Mesenchymal stem cell (in vitro differentiated cells and primary cell): ENCODE measurements around the gene ZNF692.
A peak's percentile ranks its signal among the peaks of the same experiment; 100 is the strongest.
"Not testable (repeated sequence)": the region's sequence is repeated elsewhere in the genome, so short reads cannot be mapped to it uniquely, and the experiment has no call there.

Experiments used
- DNase-seq: peaks from one replicate; pipeline ENCODE4 v3.0.0-alpha.2; 2013
- H2AFZ ChIP-seq: one replicate; pipeline ENCODE4 v1.6.1; 2013; ENCODE audit warnings: low read depth, mild to moderate bottlenecking, control low read depth, inconsistent platforms, low read length, moderate library complexity
- H2AK5ac ChIP-seq: 2 replicates; pipeline ENCODE4 v1.6.1; 2013; ENCODE audit warnings: low read length, moderate library complexity, mild to moderate bottlenecking, inconsistent platforms; ENCODE audit not compliant: severe bottlenecking
- H2BK120ac ChIP-seq: one replicate; pipeline ENCODE4 v1.6.1; 2013; ENCODE audit warnings: low read depth, mild to moderate bottlenecking, inconsistent platforms, low read length, moderate library complexity
- H2BK12ac ChIP-seq, 2 experiments: one replicate each; pipeline ENCODE4 v1.6.1; 2013; ENCODE audit warnings: inconsistent platforms in 2 of 2, low read length in 2 of 2, mild to moderate bottlenecking in 2 of 2, moderate library complexity in 2 of 2, control low read depth in 1 of 2
- H2BK15ac ChIP-seq: one replicate; pipeline ENCODE4 v1.6.1; 2013; ENCODE audit warnings: mild to moderate bottlenecking, low read depth, inconsistent platforms; ENCODE audit not compliant: poor library complexity, severe bottlenecking
- H2BK5ac ChIP-seq: 2 replicates; pipeline ENCODE4 v1.6.1; 2013; ENCODE audit warnings: low read depth, mild to moderate bottlenecking, low read length, control low read depth, inconsistent platforms; ENCODE audit not compliant: poor library complexity, severe bottlenecking
- H3K14ac ChIP-seq, 2 experiments: one replicate each; pipeline ENCODE4 v1.6.1; 2013; ENCODE audit warnings: inconsistent platforms in 2 of 2, low read length in 2 of 2, control low read depth in 1 of 2, mild to moderate bottlenecking in 1 of 2, moderate library complexity in 1 of 2
- H3K18ac ChIP-seq, 2 experiments: one replicate each; pipeline ENCODE4 v1.6.1; 2013; ENCODE audit warnings: inconsistent platforms in 2 of 2, low read length in 2 of 2, control low read depth in 1 of 2, low read depth in 1 of 2, mild to moderate bottlenecking in 1 of 2
- H3K23ac ChIP-seq, 2 experiments: one replicate each; pipeline ENCODE4 v1.6.1; 2013; ENCODE audit warnings: inconsistent platforms in 2 of 2, low read length in 2 of 2, mild to moderate bottlenecking in 2 of 2, moderate library complexity in 2 of 2, control low read depth in 1 of 2
- H3K27ac ChIP-seq: 2 replicates; pipeline ENCODE4 v1.5.1; 2013; ENCODE audit warnings: mild to moderate bottlenecking, moderate library complexity, low read length, control low read depth, inconsistent platforms; ENCODE audit not compliant: poor library complexity, severe bottlenecking
- H3K27me3 ChIP-seq, 2 experiments: 2 replicates each; pipeline versions ENCODE4 v1.6.1 to v1.7.0; 2013; ENCODE audit warnings: low read length in 2 of 2, mild to moderate bottlenecking in 2 of 2, moderate library complexity in 2 of 2, control low read depth in 1 of 2, inconsistent platforms in 1 of 2; ENCODE audit not compliant: control insufficient read depth in 1 of 2, insufficient read depth in 1 of 2
- H3K36me3 ChIP-seq, 2 experiments: 2 replicates each; pipeline versions ENCODE4 v1.6.1 to v1.7.0; 2013; ENCODE audit warnings: low read length in 2 of 2, control low read depth in 1 of 2, inconsistent platforms in 1 of 2, low read depth in 1 of 2, mild to moderate bottlenecking in 1 of 2; ENCODE audit not compliant: insufficient read depth in 2 of 2, control insufficient read depth in 1 of 2
- H3K4ac ChIP-seq, 2 experiments: one replicate each; pipeline ENCODE4 v1.6.1; 2013; ENCODE audit warnings: inconsistent platforms in 2 of 2, low read length in 2 of 2, mild to moderate bottlenecking in 2 of 2, moderate library complexity in 2 of 2, control low read depth in 1 of 2, low read depth in 1 of 2
- H3K4me1 ChIP-seq: 2 replicates; pipeline ENCODE4 v1.6.1; 2013; ENCODE audit warnings: low read depth, low read length, control low read depth; ENCODE audit not compliant: control insufficient read depth, insufficient read depth
- H3K4me2 ChIP-seq: 2 replicates; pipeline ENCODE4 v1.6.1; 2013; ENCODE audit warnings: low read length, mild to moderate bottlenecking, inconsistent platforms; ENCODE audit not compliant: poor library complexity, severe bottlenecking
- H3K4me3 ChIP-seq, 2 experiments: 2 replicates each; pipeline versions ENCODE4 v1.5.1 to v1.7.0; 2013; ENCODE audit warnings: low read length in 2 of 2, mild to moderate bottlenecking in 2 of 2, control low read depth in 1 of 2, low read depth in 1 of 2; ENCODE audit not compliant: insufficient read depth in 1 of 2
- H3K79me1 ChIP-seq: replicated peaks from 2 replicates; pipeline ENCODE4 v1.6.1; 2013; ENCODE audit warnings: mild to moderate bottlenecking, control low read depth, low read length, inconsistent platforms; ENCODE audit not compliant: poor library complexity, severe bottlenecking
- H3K9ac ChIP-seq: 2 replicates; pipeline ENCODE4 v1.7.0; 2013; ENCODE audit warnings: mild to moderate bottlenecking, low read length, moderate library complexity
- H3K9me3 ChIP-seq: 2 replicates; pipeline ENCODE4 v1.7.0; 2013; ENCODE audit warnings: mild to moderate bottlenecking, low read length; ENCODE audit not compliant: control insufficient read depth
- H4K8ac ChIP-seq: one replicate; pipeline ENCODE4 v1.6.1; 2013; ENCODE audit warnings: inconsistent platforms, mild to moderate bottlenecking, low read length, moderate library complexity
- H4K91ac ChIP-seq: one replicate; pipeline ENCODE4 v1.6.1; 2013; ENCODE audit warnings: mild to moderate bottlenecking, low read length, inconsistent platforms
- WGBS: methylation state at CpG from one replicate; pipeline ENCODE4 v1.1.7; 2013; ENCODE audit warnings: mixed read lengths; 5-methylcytosine and 5-hydroxymethylcytosine counted together

The ZNF692 gene

DNA sequence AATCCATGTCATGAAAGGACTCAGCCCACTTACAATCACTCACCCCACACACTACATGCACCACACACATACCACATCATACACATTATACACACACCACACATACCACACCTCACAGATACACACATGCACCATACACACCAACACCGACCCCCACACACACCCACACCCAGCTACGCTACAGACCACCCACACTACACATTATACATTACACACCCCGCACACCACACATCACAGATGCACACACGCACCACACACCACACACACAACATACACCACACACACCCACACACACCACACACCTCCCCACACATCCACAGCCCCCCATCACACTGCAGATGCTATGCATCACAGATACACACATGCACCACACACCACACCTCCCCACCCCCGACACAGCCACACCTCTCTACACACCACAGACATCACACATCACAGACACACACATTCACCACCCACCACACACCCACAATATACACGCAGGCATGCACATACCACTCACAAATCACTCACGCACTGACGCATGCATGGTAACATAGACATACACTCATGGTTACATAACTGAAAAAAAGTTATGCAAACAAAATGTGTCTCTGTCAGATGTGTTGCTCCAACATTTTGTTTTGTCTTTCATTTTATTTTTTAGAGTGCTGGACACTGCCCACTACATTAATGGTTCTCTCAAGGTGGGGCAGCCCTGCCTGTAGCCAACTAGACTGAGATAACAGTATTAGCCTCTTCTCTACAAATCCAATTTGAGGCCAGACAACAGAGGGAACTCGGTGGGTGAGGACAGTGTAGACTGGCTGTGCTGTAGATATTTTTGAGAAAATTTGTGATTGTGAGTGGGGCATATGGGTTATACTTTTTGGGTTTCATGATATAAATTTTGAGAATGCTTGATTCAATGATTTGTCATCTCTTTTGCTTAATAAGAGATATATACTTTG is 31.9 kb upstream of the ZNF692 start:
- Histone ChIP-seq H3K9me3 (no peaks in the 10 kb centered on the region), H3K9ac (no peak overlapping the region), H3K4me3 (no peak overlapping the region), H3K4me2 (no peak overlapping the region), H2AFZ (no peak overlapping the region), H2BK15ac (no peak overlapping the region), H4K8ac (no peak overlapping the region), H3K23ac (no peak overlapping the region), H2AK5ac (no peak overlapping the region), H4K91ac (no peak overlapping the region), H2BK12ac (no peak overlapping the region), H3K14ac (peak overlapping the region in 1 of 2 experiments; percentile 37), H3K27me3 (peaks cover 5 to 18% of the 10 kb centered on the region in 2 experiments), H3K4ac (no peak overlapping the region), H3K18ac (no peak overlapping the region), H3K4me1 (peaks cover 3% of the 10 kb centered on the region), H3K36me3 (no peaks in the 10 kb centered on the region), H3K27ac (no peak overlapping the region), H2BK120ac (no peak overlapping the region), H2BK5ac (no peak overlapping the region), H3K79me1 (no peaks in the 10 kb centered on the region)
- DNase-seq, result no peak
- 91% methylated on average over 9 of the region's 9 CpGs for WGBS

DNA sequence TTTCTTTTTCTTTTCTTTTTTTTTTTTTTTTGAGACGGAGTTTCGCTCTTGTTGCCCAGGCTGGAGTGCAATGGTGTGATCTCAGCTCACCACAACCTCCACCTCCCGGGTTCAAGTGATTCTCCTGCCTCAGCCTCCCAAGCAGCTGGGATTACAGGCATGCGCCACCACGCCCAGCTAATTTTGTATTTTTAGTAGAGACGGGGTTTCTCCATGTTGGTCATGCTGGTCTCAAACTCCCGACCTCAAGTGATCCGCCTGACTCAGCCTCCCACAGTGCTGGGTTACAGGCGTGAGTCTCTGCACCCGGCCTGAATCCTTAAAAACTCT is 31.0 kb upstream of the ZNF692 start:
- not testable (repeated sequence) for H4K8ac ChIP-seq, H3K4me1 ChIP-seq, H3K4me3 ChIP-seq, H3K4me2 ChIP-seq, H3K18ac ChIP-seq, H2BK12ac ChIP-seq, H2AFZ ChIP-seq, H3K23ac ChIP-seq, H3K4ac ChIP-seq, H3K14ac ChIP-seq, H2BK15ac ChIP-seq, H2BK5ac ChIP-seq, H3K27ac ChIP-seq, H4K91ac ChIP-seq, H3K9ac ChIP-seq, H3K79me1 ChIP-seq, H3K9me3 ChIP-seq, H3K36me3 ChIP-seq, H2BK120ac ChIP-seq, DNase-seq, H2AK5ac ChIP-seq
- H3K27me3 ChIP-seq, result peaks cover 4 to 13% of the 10 kb centered on the region in 2 experiments
- 78% methylated on average over 9 of the region's 10 CpGs for WGBS

DNA sequence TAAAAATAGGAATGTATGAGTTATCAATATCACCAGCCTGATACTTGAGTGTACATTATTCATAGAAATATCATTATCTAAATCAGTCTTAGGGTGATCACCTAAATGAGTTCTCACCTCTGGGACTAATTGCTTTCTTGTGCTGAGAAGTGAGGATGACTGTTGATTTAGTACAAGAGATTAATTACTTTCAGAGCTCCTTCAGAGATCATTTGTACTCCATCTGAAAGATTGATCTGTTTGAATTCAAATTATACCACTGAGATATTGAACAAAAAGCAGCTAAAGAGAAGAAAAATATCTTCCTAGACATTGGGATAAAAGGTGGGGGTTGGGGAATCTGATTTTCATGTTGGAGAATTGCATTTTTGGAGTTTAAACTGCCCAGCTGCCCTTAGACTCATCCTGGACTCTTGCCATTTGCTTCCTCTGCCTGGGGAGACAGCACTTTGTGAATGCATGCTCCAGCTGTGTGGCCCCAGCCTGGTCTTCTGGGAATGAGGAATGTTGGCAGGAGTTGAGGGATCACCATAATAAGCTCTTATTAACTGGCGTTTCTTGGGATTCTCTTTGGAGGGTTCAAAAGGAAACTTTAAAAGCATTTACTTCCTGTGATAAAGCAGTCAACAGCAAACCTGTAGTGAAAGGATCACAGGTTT is 27.5 kb upstream of the ZNF692 start:
- H2BK5ac ChIP-seq, result no peak overlapping the region
- no peak overlapping the region for H3K23ac ChIP-seq
- H3K4me1 ChIP-seq, result peaks cover 3% of the 10 kb centered on the region
- no peak overlapping the region for H3K4ac ChIP-seq
- no peaks in the 10 kb centered on the region for H3K27me3 ChIP-seq
- H3K4me2 ChIP-seq, result peak overlapping the region; percentile 23
- no peaks in the 10 kb centered on the region for H3K36me3 ChIP-seq
- no peak overlapping the region for H3K27ac ChIP-seq
- H4K91ac ChIP-seq, result no peak overlapping the region
- no peak overlapping the region for H2AFZ ChIP-seq
- no peak overlapping the region for H3K4me3 ChIP-seq
- DNase-seq, result no peak
- 0% methylated on average over 1 of the region's 1 CpG for WGBS
- no peaks in the 10 kb centered on the region for H3K9me3 ChIP-seq
- no peak overlapping the region for H2BK15ac ChIP-seq
- H2AK5ac ChIP-seq, result no peak overlapping the region
- no peak overlapping the region for H3K18ac ChIP-seq
- no peaks in the 10 kb centered on the region for H3K79me1 ChIP-seq
- no peak overlapping the region for H3K14ac ChIP-seq
- H2BK12ac ChIP-seq, result no peak overlapping the region
- H2BK120ac ChIP-seq, result no peak overlapping the region
- H3K9ac ChIP-seq, result no peak overlapping the region
- no peak overlapping the region for H4K8ac ChIP-seq

DNA sequence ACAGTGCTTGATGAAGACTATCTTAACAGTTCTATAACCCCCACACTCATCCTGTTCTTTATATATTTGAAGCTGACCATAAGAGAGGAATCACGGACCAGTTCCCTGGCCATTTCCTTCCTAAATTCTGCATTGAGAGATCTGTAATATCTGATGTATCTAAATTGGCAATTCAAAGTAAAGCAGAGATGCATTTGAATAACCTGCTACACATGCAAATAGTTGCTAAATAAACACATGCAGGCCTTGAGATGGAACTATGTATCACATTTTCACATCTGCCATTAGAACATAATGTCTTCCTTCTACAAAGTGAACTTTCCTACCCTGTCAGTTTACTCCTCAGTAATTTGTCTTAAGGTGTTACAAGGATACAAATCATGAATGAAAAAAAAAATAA is 26.8 kb upstream of the ZNF692 start:
- Histone ChIP-seq H3K27ac (no peak overlapping the region), H3K4ac (no peak overlapping the region), H3K9me3 (no peaks in the 10 kb centered on the region), H3K4me3 (no peak overlapping the region), H4K8ac (no peak overlapping the region), H3K9ac (no peak overlapping the region), H4K91ac (no peak overlapping the region), H2AFZ (no peak overlapping the region), H3K4me2 (no peak overlapping the region), H2BK12ac (no peak overlapping the region), H2BK15ac (no peak overlapping the region), H3K27me3 (no peaks in the 10 kb centered on the region), H3K79me1 (no peaks in the 10 kb centered on the region), H3K4me1 (peaks cover 2% of the 10 kb centered on the region), H3K18ac (no peak overlapping the region), H2BK5ac (no peak overlapping the region), H3K23ac (no peak overlapping the region), H2BK120ac (no peak overlapping the region), H3K36me3 (no peaks in the 10 kb centered on the region), H3K14ac (no peak overlapping the region), H2AK5ac (no peak overlapping the region)
- no CpG with 5 or more reads among the region's 1 CpG for WGBS
- DNase-seq, result no peak
